Central memory CD8-positive, alpha-beta T cell (primary cell): Measurements from ENCODE around the gene ACACB.

Experiments used
- ATAC-seq: fragments of 150-1000 bp; cut with Tn5 transposase; replicated peaks from 2 replicates; pipeline ENCODE4 v1.10.0; 2022; ENCODE audit warnings: mild to moderate bottlenecking, moderate FRiP score, moderate number of reproducible peaks; ENCODE audit not compliant: poor library complexity, severe bottlenecking; ENCODE audit errors: extremely low read depth
- DNase-seq, 2 donors: peaks; one replicate each; pipeline ENCODE4 v3.0.0; 2021; ENCODE audit warnings: low spot score in 2 of 2
- H3K27ac Mint-ChIP-seq: one replicate; pipeline ENCODE4 v1.8.0; 2022; ENCODE audit warnings: low read depth, mild to moderate bottlenecking, moderate library complexity, mixed read lengths
- H3K27me3 Mint-ChIP-seq: one replicate; pipeline ENCODE4 v1.8.0; 2022; ENCODE audit warnings: mixed read lengths
- H3K36me3 Mint-ChIP-seq: one replicate; pipeline ENCODE4 v1.8.0; 2022; ENCODE audit warnings: mild to moderate bottlenecking, moderate library complexity, mixed read lengths; ENCODE audit not compliant: insufficient read depth
- H3K4me1 Mint-ChIP-seq: one replicate; pipeline ENCODE4 v1.8.0; 2022; ENCODE audit warnings: mixed read lengths
- H3K4me3 Mint-ChIP-seq: one replicate; pipeline ENCODE4 v1.8.0; 2022; ENCODE audit warnings: mild to moderate bottlenecking, moderate library complexity, mixed read lengths
- H3K9me3 Mint-ChIP-seq: one replicate; pipeline ENCODE4 v1.8.0; 2022; ENCODE audit warnings: mixed read lengths

Gene ACACB

GRCh38 chr12:109276160-109276559 lies 159.8 kb downstream of the ACACB start:
- DNase-seq (no peak), ATAC-seq (no peak)
- H3K27me3 Mint-ChIP-seq, result peaks cover 24% of the 10 kb centered on the region
- H3K4me1 Mint-ChIP-seq, result no peaks in the 10 kb centered on the region
- H3K9me3 Mint-ChIP-seq, result no peaks in the 10 kb centered on the region
- H3K36me3 Mint-ChIP-seq, result no peaks in the 10 kb centered on the region
- H3K4me3 Mint-ChIP-seq, result no peak overlapping the region
- H3K27ac Mint-ChIP-seq, result no peak overlapping the region

- ATAC-seq, result no peak
- no peaks in the 10 kb centered on the region for H3K9me3 Mint-ChIP-seq
- no peak overlapping the region for H3K4me3 Mint-ChIP-seq
- DNase-seq, result no peak
- H3K36me3 Mint-ChIP-seq, result no peaks in the 10 kb centered on the region
- H3K27ac Mint-ChIP-seq, result no peak overlapping the region
- H3K27me3 Mint-ChIP-seq, result peaks cover 24% of the 10 kb centered on the region
- no peaks in the 10 kb centered on the region for H3K4me1 Mint-ChIP-seq
These were observed 161.0 kb downstream of the ACACB start for GRCh38 chr12:109277255-109277898.

GRCh38 chr12:109277899-109278762 lies 161.7 kb downstream of the ACACB start:
- no peaks in the 10 kb centered on the region for H3K36me3 Mint-ChIP-seq
- peaks cover 23% of the 10 kb centered on the region for H3K27me3 Mint-ChIP-seq
- DNase-seq (no peak), ATAC-seq (no peak)
- no peak overlapping the region for H3K27ac Mint-ChIP-seq
- no peaks in the 10 kb centered on the region for H3K4me1 Mint-ChIP-seq
- H3K9me3 Mint-ChIP-seq, result no peaks in the 10 kb centered on the region
- H3K4me3 Mint-ChIP-seq, result no peak overlapping the region

GRCh38 chr12:109278912-109279311 lies 162.5 kb downstream of the ACACB start:
- Mint-ChIP-seq H3K36me3 (no peaks in the 10 kb centered on the region), H3K4me1 (no peaks in the 10 kb centered on the region), H3K27ac (no peak overlapping the region), H3K4me3 (no peak overlapping the region), H3K27me3 (peaks cover 15% of the 10 kb centered on the region), H3K9me3 (no peaks in the 10 kb centered on the region)
- no peak for ATAC-seq
- no peak for DNase-seq

- Mint-ChIP-seq H3K4me3 (no peak overlapping the region), H3K27ac (no peak overlapping the region), H3K36me3 (no peaks in the 10 kb centered on the region), H3K9me3 (no peaks in the 10 kb centered on the region), H3K27me3 (peaks cover 12% of the 10 kb centered on the region), H3K4me1 (no peaks in the 10 kb centered on the region)
- ATAC-seq, result no peak
- no peak for DNase-seq
These were observed 163.1 kb downstream of the ACACB start for GRCh38 chr12:109279525-109279924.

GRCh38 chr12:109281452-109281851 lies 165.1 kb downstream of the ACACB start:
- Mint-ChIP-seq H3K9me3 (no peaks in the 10 kb centered on the region), H3K4me1 (no peaks in the 10 kb centered on the region), H3K36me3 (no peaks in the 10 kb centered on the region), H3K27me3 (peaks cover 12% of the 10 kb centered on the region), H3K27ac (no peak overlapping the region), H3K4me3 (no peak overlapping the region)
- DNase-seq (no peak), ATAC-seq (no peak)

GRCh38 chr12:109284392-109284791 lies 168.0 kb downstream of the ACACB start:
- no peak overlapping the region for H3K27ac Mint-ChIP-seq
- H3K4me3 Mint-ChIP-seq, result no peak overlapping the region
- DNase-seq (no peak), ATAC-seq (no peak)
- no peaks in the 10 kb centered on the region for H3K9me3 Mint-ChIP-seq
- no peaks in the 10 kb centered on the region for H3K27me3 Mint-ChIP-seq
- no peaks in the 10 kb centered on the region for H3K4me1 Mint-ChIP-seq
- H3K36me3 Mint-ChIP-seq, result no peaks in the 10 kb centered on the region

GRCh38 chr12:109286252-109286651 lies 169.9 kb downstream of the ACACB start:
- Mint-ChIP-seq H3K4me1 (no peaks in the 10 kb centered on the region), H3K4me3 (no peak overlapping the region), H3K36me3 (no peaks in the 10 kb centered on the region), H3K27ac (no peak overlapping the region), H3K27me3 (peaks cover 14% of the 10 kb centered on the region), H3K9me3 (no peaks in the 10 kb centered on the region)
- DNase-seq (no peak), ATAC-seq (no peak)

- no peaks in the 10 kb centered on the region for H3K36me3 Mint-ChIP-seq
- ATAC-seq (no peak), DNase-seq (no peak)
- no peaks in the 10 kb centered on the region for H3K4me1 Mint-ChIP-seq
- H3K9me3 Mint-ChIP-seq, result no peaks in the 10 kb centered on the region
- H3K27me3 Mint-ChIP-seq, result peaks cover 18% of the 10 kb centered on the region
- no peak overlapping the region for H3K27ac Mint-ChIP-seq
- H3K4me3 Mint-ChIP-seq, result no peak overlapping the region
These were observed 170.3 kb downstream of the ACACB start for GRCh38 chr12:109286652-109287051.

GRCh38 chr12:109287181-109287580 lies 170.8 kb downstream of the ACACB start:
- no peak for DNase-seq
- H3K4me1 Mint-ChIP-seq, result no peaks in the 10 kb centered on the region
- H3K9me3 Mint-ChIP-seq, result no peaks in the 10 kb centered on the region
- peaks cover 21% of the 10 kb centered on the region for H3K27me3 Mint-ChIP-seq
- no peak for ATAC-seq
- no peak overlapping the region for H3K4me3 Mint-ChIP-seq
- no peaks in the 10 kb centered on the region for H3K36me3 Mint-ChIP-seq
- no peak overlapping the region for H3K27ac Mint-ChIP-seq

- DNase-seq, result no peak
- H3K9me3 Mint-ChIP-seq, result no peaks in the 10 kb centered on the region
- H3K36me3 Mint-ChIP-seq, result no peaks in the 10 kb centered on the region
- peaks cover 23% of the 10 kb centered on the region for H3K27me3 Mint-ChIP-seq
- no peak overlapping the region for H3K4me3 Mint-ChIP-seq
- no peak for ATAC-seq
- H3K4me1 Mint-ChIP-seq, result no peaks in the 10 kb centered on the region
- H3K27ac Mint-ChIP-seq, result no peak overlapping the region
These were observed 171.6 kb downstream of the ACACB start for GRCh38 chr12:109287811-109288469.

- Mint-ChIP-seq H3K27ac (no peak overlapping the region), H3K4me1 (no peaks in the 10 kb centered on the region), H3K36me3 (no peaks in the 10 kb centered on the region), H3K9me3 (no peaks in the 10 kb centered on the region), H3K4me3 (no peak overlapping the region), H3K27me3 (peaks cover 29% of the 10 kb centered on the region)
- DNase-seq, result no peak
- ATAC-seq, result no peak
These were observed 172.2 kb downstream of the ACACB start for GRCh38 chr12:109288571-109288970.

GRCh38 chr12:109289004-109289403 lies 172.6 kb downstream of the ACACB start:
- ATAC-seq, result no peak
- peaks cover 31% of the 10 kb centered on the region for H3K27me3 Mint-ChIP-seq

More at GRCh38 chr12:109289004-109289403, 172.6 kb downstream of the ACACB start:
- H3K9me3 Mint-ChIP-seq, result no peaks in the 10 kb centered on the region
- no peak overlapping the region for H3K27ac Mint-ChIP-seq
- no peaks in the 10 kb centered on the region for H3K36me3 Mint-ChIP-seq
- no peak for DNase-seq
- no peak overlapping the region for H3K4me3 Mint-ChIP-seq
- no peaks in the 10 kb centered on the region for H3K4me1 Mint-ChIP-seq
